GM23248 (cell line): ENCODE data around the gene ATP8A2.

Source experiments
- EZH2 ChIP-seq: fragments of 200-600 bp; sonication (generic); IDR thresholded peaks from 2 replicates; pipeline ENCODE4 v1.6.1; 2018; ENCODE audit warnings: antibody characterized with exemption, mild to moderate bottlenecking; ENCODE audit not compliant: insufficient read depth, poor library complexity, severe bottlenecking
- EZH2phosphoT487 ChIP-seq: fragments of 200-600 bp; sonication (generic); IDR thresholded peaks from 2 replicates; pipeline ENCODE4 v1.6.1; 2018; ENCODE audit warnings: antibody characterized with exemption, moderate library complexity, mild to moderate bottlenecking, low read depth; ENCODE audit not compliant: insufficient read depth

GRCh38 chr13:25377244-25377962, 5.6 kb downstream of the ATP8A2 start:
- TF ChIP-seq EZH2phosphoT487 (no peak), EZH2 (no peak)
